HG03460 (cell line): ENCODE results near the gene COL12A1.
"Not testable (repeated sequence)": the region's sequence is repeated elsewhere in the genome, so short reads cannot be mapped to it uniquely, and the experiment has no call there.

ENCODE experiments used
- ATAC-seq: cut with Tn5 transposase; IDR thresholded peaks from one replicate; pipeline ENCODE4 v1.9.1; 2021; ENCODE audit not compliant: unreplicated experiment

Gene COL12A1

GRCh38 chr6:75213112-75213511 lies 7.3 kb upstream of the COL12A1 start:
- no peak for ATAC-seq

- no peak for ATAC-seq
Observed at GRCh38 chr6:75211920-75212590, 6.2 kb upstream of the COL12A1 start.

GRCh38 chr6:75210885-75211739 lies 5.3 kb upstream of the COL12A1 start:
- ATAC-seq = no peak

- ATAC-seq = no peak
Observed at GRCh38 chr6:75209184-75209723, 3.4 kb upstream of the COL12A1 start.

GRCh38 chr6:75208298-75209183 lies 2.7 kb upstream of the COL12A1 start:
- ATAC-seq = peak; percentile 72

- ATAC-seq = no peak
Observed at GRCh38 chr6:75206576-75207342, 906 bp upstream of the COL12A1 start.

GRCh38 chr6:75204959-75205775 lies 686 bp downstream of the COL12A1 start:
- no peak for ATAC-seq

- ATAC-seq = no peak
Observed at GRCh38 chr6:75204217-75204958, 1.5 kb downstream of the COL12A1 start.

GRCh38 chr6:75203721-75204120 lies 2.1 kb downstream of the COL12A1 start:
- no peak for ATAC-seq

GRCh38 chr6:75202676-75203131 lies 3.1 kb downstream of the COL12A1 start:
- ATAC-seq = no peak

- no peak for ATAC-seq
Observed at GRCh38 chr6:75201901-75202672, 3.8 kb downstream of the COL12A1 start.

GRCh38 chr6:75201021-75201420 lies 4.8 kb downstream of the COL12A1 start:
- no peak for ATAC-seq

- no peak for ATAC-seq
Observed at GRCh38 chr6:75199889-75200288, 6.0 kb downstream of the COL12A1 start.

GRCh38 chr6:75196081-75196687 lies 9.7 kb downstream of the COL12A1 start:
- ATAC-seq = no peak

GRCh38 chr6:75188221-75188925 lies 17.5 kb downstream of the COL12A1 start:
- no peak for ATAC-seq

GRCh38 chr6:75186581-75186980 lies 19.3 kb downstream of the COL12A1 start:
- ATAC-seq = not testable (repeated sequence)

- ATAC-seq = no peak
Observed at GRCh38 chr6:75183099-75183541, 22.7 kb downstream of the COL12A1 start.
